ENCODE results near the gene CDC25B. TPM values are rescaled to one million over a fixed set of nuclear protein-coding genes. Genes with fewer than 3 reads are reported as not detected.

The CDC25B gene
- polyA plus RNA-seq, 2 of the 4 experiments (the other 2 are of a cell fraction) = 136 to 150 TPM

DNA sequence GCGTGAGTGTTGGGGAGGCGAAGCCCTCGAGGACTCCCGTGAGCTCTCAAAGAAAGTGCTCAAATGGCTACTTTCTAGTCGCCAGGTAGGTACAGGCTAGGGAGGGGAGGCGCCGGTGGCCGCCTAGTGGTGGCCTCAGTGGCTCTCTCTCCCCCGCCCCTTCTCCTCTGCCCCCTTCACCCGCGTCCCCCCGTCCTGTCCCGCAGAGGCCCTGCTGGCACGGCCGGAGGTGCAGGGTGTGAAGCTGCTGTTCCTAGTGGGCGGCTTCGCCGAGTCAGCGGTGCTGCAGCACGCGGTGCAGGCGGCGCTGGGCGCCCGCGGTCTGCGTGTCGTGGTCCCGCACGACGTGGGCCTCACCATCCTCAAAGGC, 44.8 kb upstream of the CDC25B start:
- ATAC-seq (no peak), FAIRE-seq (no peak), DNase-seq (ENCODE audit: low read depth in 1 of 2, low spot score in 1 of 2) (no peak)
- H3K4me3 ChIP-seq = no peak overlapping the region; the same call in 2 of the 3 replicates
- ChIA-PET CTCF (interaction anchor here (0.7 to 72.1 kb wide), 11 partner anchors 4 to 184 kb away, joined by 3 to 2233 read pairs (median 7); partner anchors contain the start of genes ADAM33, ADISSP, AP5S1 and CENPB), POLR2A (interaction anchor here (0.7 kb wide), 1 partner anchor 16 kb away, joined by 4 read pairs; the partner anchor contains the start of gene ADISSP)
- peak overlapping the region; percentile 62 for H3K4me2 ChIP-seq
- TF ChIP-seq, protein P1, sequence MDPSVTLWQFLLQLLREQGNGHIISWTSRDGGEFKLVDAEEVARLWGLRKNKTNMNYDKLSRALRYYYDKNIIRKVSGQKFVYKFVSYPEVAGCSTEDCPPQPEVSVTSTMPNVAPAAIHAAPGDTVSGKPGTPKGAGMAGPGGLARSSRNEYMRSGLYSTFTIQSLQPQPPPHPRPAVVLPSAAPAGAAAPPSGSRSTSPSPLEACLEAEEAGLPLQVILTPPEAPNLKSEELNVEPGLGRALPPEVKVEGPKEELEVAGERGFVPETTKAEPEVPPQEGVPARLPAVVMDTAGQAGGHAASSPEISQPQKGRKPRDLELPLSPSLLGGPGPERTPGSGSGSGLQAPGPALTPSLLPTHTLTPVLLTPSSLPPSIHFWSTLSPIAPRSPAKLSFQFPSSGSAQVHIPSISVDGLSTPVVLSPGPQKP (IDR thresholded peaks at IDR 0.05; ENCODE audit: low read depth, low read length) = no peak
- TF ChIP-seq, protein P2, sequence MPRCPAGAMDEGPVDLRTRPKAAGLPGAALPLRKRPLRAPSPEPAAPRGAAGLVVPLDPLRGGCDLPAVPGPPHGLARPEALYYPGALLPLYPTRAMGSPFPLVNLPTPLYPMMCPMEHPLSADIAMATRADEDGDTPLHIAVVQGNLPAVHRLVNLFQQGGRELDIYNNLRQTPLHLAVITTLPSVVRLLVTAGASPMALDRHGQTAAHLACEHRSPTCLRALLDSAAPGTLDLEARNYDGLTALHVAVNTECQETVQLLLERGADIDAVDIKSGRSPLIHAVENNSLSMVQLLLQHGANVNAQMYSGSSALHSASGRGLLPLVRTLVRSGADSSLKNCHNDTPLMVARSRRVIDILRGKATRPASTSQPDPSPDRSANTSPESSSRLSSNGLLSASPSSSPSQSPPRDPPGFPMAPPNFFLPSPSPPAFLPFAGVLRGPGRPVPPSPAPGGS (IDR thresholded peaks at IDR 0.05) = no peak
- TF ChIP-seq HDAC2 (IDR thresholded peaks at IDR 0.05) (0 out of 2 replicates have a peak, but pooled peaks have one; percentile 22), MAFK (IDR thresholded peaks at IDR 0.05; ENCODE audit: partially characterized antibody) (peak; percentile 49), CHD4 (IDR thresholded peaks at IDR 0.05; ENCODE audit: borderline replicate concordance) (0 out of 2 replicates have a peak, but pooled peaks have one; percentile 37)
- TF ChIP-seq, protein P3, sequence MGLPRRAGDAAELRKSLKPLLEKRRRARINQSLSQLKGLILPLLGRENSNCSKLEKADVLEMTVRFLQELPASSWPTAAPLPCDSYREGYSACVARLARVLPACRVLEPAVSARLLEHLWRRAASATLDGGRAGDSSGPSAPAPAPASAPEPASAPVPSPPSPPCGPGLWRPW (IDR thresholded peaks at IDR 0.05) = no peak
- H3K27ac ChIP-seq = no peak overlapping the region
- no peaks in the 10 kb centered on the region for H3K9me3 ChIP-seq
- peaks cover 7% of the 10 kb centered on the region; the same call in 2 of the 3 replicates for H3K4me1 ChIP-seq
- 91% methylated on average over 28 of the region's 31 CpGs for WGBS (ENCODE audit: missing lambda C conversion rate)

DNA sequence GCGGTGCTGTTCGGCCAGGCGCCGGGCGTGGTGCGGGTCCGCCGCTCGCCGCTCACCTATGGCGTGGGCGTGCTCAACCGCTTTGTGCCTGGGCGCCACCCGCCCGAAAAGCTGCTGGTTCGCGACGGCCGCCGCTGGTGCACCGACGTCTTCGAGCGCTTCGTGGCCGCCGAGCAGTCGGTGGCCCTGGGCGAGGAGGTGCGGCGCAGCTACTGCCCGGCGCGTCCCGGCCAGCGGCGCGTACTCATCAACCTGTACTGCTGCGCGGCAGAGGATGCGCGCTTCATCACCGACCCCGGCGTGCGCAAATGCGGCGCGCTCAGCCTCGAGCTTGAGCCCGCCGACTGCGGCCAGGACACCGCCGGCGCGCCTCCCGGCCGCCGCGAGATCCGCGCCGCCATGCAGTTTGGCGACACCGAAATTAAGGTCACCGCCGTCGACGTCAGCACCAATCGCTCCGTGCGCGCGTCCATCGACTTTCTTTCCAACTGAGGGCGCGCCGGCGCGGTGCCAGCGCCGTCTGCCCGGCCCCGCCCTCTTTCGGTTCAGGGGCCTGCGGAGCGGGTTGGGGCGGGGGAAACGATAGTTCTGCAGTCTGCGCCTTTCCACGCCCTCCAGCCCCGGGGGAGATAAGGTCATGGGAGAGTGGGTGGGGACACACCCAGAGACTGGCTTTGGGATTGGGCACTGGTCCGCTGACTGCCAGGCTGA, 44.3 kb upstream of the CDC25B start:
- ATAC-seq (no peak; a peak in 1 of 6 replicates), DNase-seq (ENCODE audit: low read depth in 1 of 2, low spot score in 1 of 2) (peak in 1 of 2 experiments; percentile 48), FAIRE-seq (no peak)
- Histone ChIP-seq H3K4me3 (peak overlapping the region; percentile 32), H3K4me1 (peaks cover 7% of the 10 kb centered on the region; the same call in 2 of the 3 replicates), H3K27ac (peak overlapping the region in 1 of 2 experiments; percentile 3; a peak in 1 of 6 replicates), H3K9me3 (no peaks in the 10 kb centered on the region), H3K4me2 (peak overlapping the region; percentile 62)
- TF ChIP-seq RARB (CRISPR knock-in tag; IDR thresholded peaks at IDR 0.05) = no peak
- no peak for TF ChIP-seq FOSL2 (IDR thresholded peaks at IDR 0.05)
- no peak for TF ChIP-seq FOSL2 (CRISPR knock-in tag; IDR thresholded peaks at IDR 0.05)
- TF ChIP-seq CBX8 (IDR thresholded peaks at IDR 0.05) = no peak
- TF ChIP-seq FOSB (CRISPR knock-in tag; IDR thresholded peaks at IDR 0.05) = no peak
- TF ChIP-seq, protein P2 (IDR thresholded peaks at IDR 0.05) = no peak
- TF ChIP-seq, protein P4, sequence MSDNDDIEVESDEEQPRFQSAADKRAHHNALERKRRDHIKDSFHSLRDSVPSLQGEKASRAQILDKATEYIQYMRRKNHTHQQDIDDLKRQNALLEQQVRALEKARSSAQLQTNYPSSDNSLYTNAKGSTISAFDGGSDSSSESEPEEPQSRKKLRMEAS (IDR thresholded peaks at IDR 0.05) = peak; percentile 43; the same call in 1 of the 2 replicates
- ChIA-PET CTCF (interaction anchor here (0.9 to 72.1 kb wide), 10 partner anchors 4 to 103 kb away, joined by 4 to 2233 read pairs (median 32); partner anchors contain the start of genes ADAM33, ADISSP, AP5S1 and CENPB), POLR2A (interaction anchor here (1.4 kb wide), 1 partner anchor 16 kb away, joined by 7 read pairs; the partner anchor contains the start of gene ADISSP)
- 58% methylated on average over 85 of the region's 95 CpGs for WGBS (ENCODE audit: missing lambda C conversion rate)

DNA sequence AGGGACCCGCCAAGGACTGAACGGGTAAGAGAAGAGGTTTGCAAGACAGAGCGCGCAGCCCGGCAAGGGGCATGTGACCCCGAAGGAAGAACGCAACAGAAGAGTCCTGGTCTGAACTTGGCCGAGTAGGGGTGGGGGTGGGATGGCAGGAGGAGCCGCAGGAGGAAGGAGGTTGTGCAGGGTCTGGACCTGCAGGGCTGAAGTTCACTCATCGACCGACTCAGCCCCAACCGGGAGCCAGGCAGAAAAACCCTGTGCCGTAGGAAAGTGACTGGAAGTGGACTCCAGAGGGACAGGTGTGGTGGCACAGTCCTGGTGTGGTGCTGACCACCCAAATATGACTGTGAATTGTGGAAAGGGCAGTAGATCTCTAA, 43.7 kb upstream of the CDC25B start:
- Histone ChIP-seq H3K4me1 (peaks cover 7% of the 10 kb centered on the region; the same call in 2 of the 3 replicates), H3K4me2 (peak overlapping the region; percentile 62), H3K4me3 (no peak overlapping the region; the same call in 2 of the 3 replicates), H3K27ac (no peak overlapping the region), H3K9me3 (no peaks in the 10 kb centered on the region)
- CTCF ChIA-PET = interaction anchor here (0.7 to 72.1 kb wide), 16 partner anchors 5 to 165 kb away, joined by 3 to 2233 read pairs (median 4); partner anchors contain the start of genes ADAM33, ADISSP, AP5S1 and CENPB
- no peak for ATAC-seq
- TF ChIP-seq, protein P3 (IDR thresholded peaks at IDR 0.05) = no peak
- no peak for TF ChIP-seq EP300 (IDR thresholded peaks at IDR 0.05)
- no peak for TF ChIP-seq RNF2 (IDR thresholded peaks at IDR 0.05; ENCODE audit: borderline replicate concordance, low read depth)
- TF ChIP-seq POLR2A (IDR thresholded peaks at IDR 0.05; ENCODE audit: low read length) = no peak
- TF ChIP-seq RFX5 (IDR thresholded peaks at IDR 0.05) = no peak
- TF ChIP-seq HDAC2 (IDR thresholded peaks at IDR 0.05) = no peak
- no peak for TF ChIP-seq CHD2 (IDR thresholded peaks at IDR 0.05; ENCODE audit: low read length, partially characterized antibody)
- no peak for TF ChIP-seq ZC3H11A (IDR thresholded peaks at IDR 0.05)
- DNase-seq (ENCODE audit: low read depth in 1 of 2, low spot score in 1 of 2) = no peak
- no peak for FAIRE-seq
- POLR2A ChIA-PET = interaction anchor here (1.4 kb wide), 1 partner anchor 15 kb away, joined by 7 read pairs; the partner anchor contains the start of gene ADISSP
- 81% methylated on average over 13 of the region's 13 CpGs for WGBS (ENCODE audit: missing lambda C conversion rate)
